ENCODE results near the gene ZNF516. TPM values are rescaled to one million over a fixed set of nuclear protein-coding genes. Genes with fewer than 3 reads are reported as not detected.

ZNF516 gene
- total and polyA plus RNA-seq, 2 experiments from 2014 or later = 18.2 to 29.2 TPM

- Histone ChIP-seq H2AFZ (no peak overlapping the region), H3K4me1 (ENCODE audit: insufficient read depth) (no peaks in the 10 kb centered on the region), H3K79me2 (peaks cover 71% of the 10 kb centered on the region), H3K4me3 (no peak overlapping the region), H3K9me3 (ENCODE audit: low read depth) (no peaks in the 10 kb centered on the region), H3K27me3 (no peaks in the 10 kb centered on the region), H3K27ac (no peak overlapping the region), H3K4me2 (no peak overlapping the region), H3K9me2 (replicated peaks; ENCODE audit: insufficient read depth) (no peaks in the 10 kb centered on the region), H3K36me3 (replicated peaks; ENCODE audit: insufficient read depth, low read depth) (no peaks in the 10 kb centered on the region), H4K20me1 (ENCODE audit: insufficient read depth, poor library complexity, severe bottlenecking) (peaks cover 37% of the 10 kb centered on the region)
- TF ChIP-seq EZH2 (IDR thresholded peaks at IDR 0.05; ENCODE audit: borderline replicate concordance) (no peak), CTCF (IDR thresholded peaks at IDR 0.05; ENCODE audit: poor library complexity) (no peak)
- 95% methylated on average over 32 of the region's 32 CpGs for WGBS (ENCODE audit: low lambda C conversion rate, missing lambda C conversion rate)
- no peak for DNase-seq (ENCODE audit: low spot score)
These were observed 116.4 kb downstream of the ZNF516 start for GRCh38 chr18:76378526-76379215.

GRCh38 chr18:76377359-76377756, 117.7 kb downstream of the ZNF516 start:
- Histone ChIP-seq H3K36me3 (replicated peaks; ENCODE audit: insufficient read depth, low read depth) (no peaks in the 10 kb centered on the region), H3K79me2 (peaks cover 76% of the 10 kb centered on the region), H3K27me3 (no peaks in the 10 kb centered on the region), H3K9me2 (replicated peaks; ENCODE audit: insufficient read depth) (no peaks in the 10 kb centered on the region), H2AFZ (no peak overlapping the region), H3K27ac (no peak overlapping the region), H4K20me1 (ENCODE audit: insufficient read depth, poor library complexity, severe bottlenecking) (peaks cover 39% of the 10 kb centered on the region), H3K4me3 (no peak overlapping the region), H3K9me3 (ENCODE audit: low read depth) (no peaks in the 10 kb centered on the region), H3K4me2 (no peak overlapping the region), H3K4me1 (ENCODE audit: insufficient read depth) (no peaks in the 10 kb centered on the region)
- TF ChIP-seq EZH2 (IDR thresholded peaks at IDR 0.05; ENCODE audit: borderline replicate concordance) (no peak), CTCF (IDR thresholded peaks at IDR 0.05; ENCODE audit: poor library complexity) (no peak), EZH2phosphoT487 (IDR thresholded peaks at IDR 0.05; ENCODE audit: low read depth, severe bottlenecking, unreplicated experiment) (no peak)
- DNase-seq (ENCODE audit: low spot score) = no peak
- 96% methylated on average over 3 of the region's 3 CpGs for WGBS (ENCODE audit: low lambda C conversion rate, missing lambda C conversion rate)

GRCh38 chr18:76376668-76377358, 118.2 kb downstream of the ZNF516 start:
- H3K9me3 ChIP-seq (ENCODE audit: low read depth) = no peaks in the 10 kb centered on the region
- H3K27me3 ChIP-seq = no peaks in the 10 kb centered on the region
- H4K20me1 ChIP-seq (ENCODE audit: insufficient read depth, poor library complexity, severe bottlenecking) = peaks cover 40% of the 10 kb centered on the region
- no peaks in the 10 kb centered on the region for H3K9me2 ChIP-seq (replicated peaks; ENCODE audit: insufficient read depth)
- DNase-seq (ENCODE audit: low spot score) = no peak
- 91% methylated on average over 27 of the region's 27 CpGs for WGBS (ENCODE audit: low lambda C conversion rate, missing lambda C conversion rate)
- no peaks in the 10 kb centered on the region for H3K4me1 ChIP-seq (ENCODE audit: insufficient read depth)
- no peak for TF ChIP-seq CTCF (IDR thresholded peaks at IDR 0.05; ENCODE audit: poor library complexity)
- no peak overlapping the region for H3K27ac ChIP-seq
- H3K79me2 ChIP-seq = peaks cover 74% of the 10 kb centered on the region
- no peak overlapping the region for H3K4me3 ChIP-seq
- H3K4me2 ChIP-seq = no peak overlapping the region
- no peaks in the 10 kb centered on the region for H3K36me3 ChIP-seq (replicated peaks; ENCODE audit: insufficient read depth, low read depth)
- H2AFZ ChIP-seq = no peak overlapping the region

All from hepatocyte (in vitro differentiated cells).